HepG2 (cell line): Measurements from ENCODE around the gene P2RY2. TPM values are rescaled to one million over a fixed set of nuclear protein-coding genes. Genes with fewer than 3 reads are reported as not detected.

Experiments
- ATAC-seq: fragments of 200-7000 bp; cut with Tn5 transposase; 3 replicates; pipeline ENCODE4 v1.9.1; 2020; ENCODE audit warnings: mild to moderate bottlenecking, moderate library complexity
- BruUV-seq: library from RNA; stranded (reverse); fragments of 400-500 nt; replicated peaks from 2 replicates; lab custom pipeline; 2021; lab: Mats Ljungman, UMichigan
- CTCF ChIA-PET: fragments of 300-600 bp; formaldehyde crosslinking; extraction: SDS; loops from one replicate; lab custom pipeline; 2021; ENCODE audit warnings: low total read pairs, inconsistent platforms, low intra/inter-chr PET ratio; lab: Yijun Ruan, JAX
- POLR2A ChIA-PET: fragments of 350-600 bp; sonication (Branson Sonifier 250); formaldehyde crosslinking; loops from one replicate; lab custom pipeline; 2020; ENCODE audit warnings: antibody characterized with exemption, inconsistent platforms; lab: Yijun Ruan, JAX
- DNase-seq: peaks from one replicate; pipeline ENCODE4 v3.0.0-alpha.2; 2015; ENCODE audit warnings: low spot score
- FAIRE-seq: peaks from 3 replicates; lab custom pipeline; 2011; peaks lifted over from hg19 to GRCh38; lab: Jason Lieb, UNC
- H2AFZ ChIP-seq: one replicate; pipeline ENCODE4 v1.6.1; 2011; ENCODE audit warnings: low read length, inconsistent platforms
- H3K27ac ChIP-seq: fragments of 300-600 bp; 3 replicates; pipeline ENCODE4 v1.8.0; 2011; ENCODE audit warnings: mixed run types, mild to moderate bottlenecking, mixed read lengths, low read length, inconsistent platforms; ENCODE audit not compliant: insufficient read depth; ENCODE audit errors: extremely low read length
- H3K27me3 ChIP-seq, 2 experiments: fragments of 200-600 bp in 1 of 2; 2 replicates in 1 of 2; 3 replicates in 1 of 2; pipeline versions ENCODE4 v1.6.0 to v1.8.0; 2011; ENCODE audit warnings: low read length in 2 of 2, mild to moderate bottlenecking in 2 of 2, moderate library complexity in 2 of 2, inconsistent platforms in 1 of 2; ENCODE audit not compliant: insufficient read depth in 2 of 2, control insufficient read depth in 1 of 2
- H3K36me3 ChIP-seq, 2 experiments: fragments of 200-600 bp in 1 of 2; replicated peaks in 1 of 2; 2 replicates in 1 of 2; 3 replicates in 1 of 2; pipeline versions ENCODE4 v1.5.1 to v1.8.0; 2011; ENCODE audit warnings: low read length in 2 of 2, inconsistent platforms in 1 of 2; ENCODE audit not compliant: insufficient read depth in 2 of 2, control insufficient read depth in 1 of 2
- H3K4me1 ChIP-seq: 2 replicates; pipeline ENCODE4 v1.5.1; 2012; ENCODE audit warnings: low read length, inconsistent platforms; ENCODE audit not compliant: insufficient read depth
- H3K4me2 ChIP-seq: 2 replicates; pipeline ENCODE4 v1.6.0; 2011; ENCODE audit warnings: low read depth, low read length, inconsistent platforms
- H3K4me3 ChIP-seq, 3 experiments: fragments of 200-600 bp in 1 of 3; sonication (generic), shearing (Covaris generic) in 1 of 3; replicated peaks in 1 of 3; 2 replicates each; pipeline ENCODE4 v1.5.1; 2011 to 2016; ENCODE audit warnings: low read length in 3 of 3, inconsistent platforms in 2 of 3, low read depth in 2 of 3, mild to moderate bottlenecking in 2 of 3, control low read depth in 1 of 3, mixed read lengths in 1 of 3; ENCODE audit not compliant: insufficient read depth in 1 of 3
- H3K79me2 ChIP-seq: one replicate; pipeline ENCODE4 v1.6.1; 2011; ENCODE audit warnings: low read length, inconsistent platforms; ENCODE audit not compliant: insufficient read depth
- H3K9ac ChIP-seq: 2 replicates; pipeline ENCODE4 v1.6.0; 2011; ENCODE audit warnings: mild to moderate bottlenecking, low read depth, low read length, inconsistent platforms; ENCODE audit not compliant: insufficient read depth
- H3K9me3 ChIP-seq: 2 replicates; pipeline ENCODE4 v1.5.1; 2012; ENCODE audit warnings: mild to moderate bottlenecking, low read length
- H4K20me1 ChIP-seq: 2 replicates; pipeline ENCODE4 v1.6.0; 2011; ENCODE audit warnings: inconsistent platforms, mild to moderate bottlenecking, low read length, moderate library complexity; ENCODE audit not compliant: insufficient read depth
- CC2D1A ChIP-seq: sonication (generic); formaldehyde crosslinking; IDR thresholded peaks from 2 replicates; pipeline ENCODE4 v1.8.1; 2023; ENCODE audit warnings: mild to moderate bottlenecking, missing genetic modification reagents
- DNMT3B ChIP-seq: conservative IDR thresholded peaks from 2 replicates; pipeline ENCODE4 v1.6.1; 2016; ENCODE audit warnings: missing biosample characterization, control low read depth
- FOXJ3 ChIP-seq: sonication (generic); formaldehyde crosslinking; IDR thresholded peaks from 2 replicates; pipeline ENCODE4 v1.4.0; 2020; ENCODE audit warnings: missing genetic modification reagents, mild to moderate bottlenecking, borderline replicate concordance
- KDM3A ChIP-seq: IDR thresholded peaks from 2 replicates; pipeline ENCODE4 v1.6.1; 2018; ENCODE audit warnings: low read depth, missing compliant biosample characterization
- NR1H2 ChIP-seq: sonication (generic); formaldehyde crosslinking; IDR thresholded peaks from 2 replicates; pipeline ENCODE4 v1.8.1; 2022; ENCODE audit warnings: low read depth, missing genetic modification reagents, borderline replicate concordance
- POGK ChIP-seq: sonication (generic); formaldehyde crosslinking; conservative IDR thresholded peaks from 2 replicates; pipeline ENCODE4 v1.8.0; 2022; ENCODE audit warnings: mild to moderate bottlenecking, moderate library complexity, missing genetic modification reagents
- TBX2 ChIP-seq: sonication (generic); formaldehyde crosslinking; IDR thresholded peaks from 2 replicates; pipeline ENCODE4 v1.5.0; 2020; ENCODE audit warnings: missing genetic modification reagents, mild to moderate bottlenecking, borderline replicate concordance
- TFDP1 ChIP-seq: IDR thresholded peaks from 2 replicates; pipeline ENCODE4 v1.6.1; 2016; ENCODE audit warnings: missing compliant biosample characterization, missing genetic modification reagents, borderline replicate concordance
- ZFP91 ChIP-seq: sonication (generic); formaldehyde crosslinking; IDR thresholded peaks from 2 replicates; pipeline ENCODE4 v1.9.0; 2022; ENCODE audit warnings: missing genetic modification reagents, mild to moderate bottlenecking, borderline replicate concordance
- ZNF180 ChIP-seq: sonication (generic); formaldehyde crosslinking; IDR thresholded peaks from 2 replicates; pipeline ENCODE4 v1.4.0; 2020; ENCODE audit warnings: low read depth, missing genetic modification reagents, borderline replicate concordance
- ZNF207 ChIP-seq: fragments of 450-650 bp; IDR thresholded peaks from 2 replicates; pipeline ENCODE4 v1.6.1; 2016; ENCODE audit warnings: antibody characterized with exemption, borderline replicate concordance
- ZNF343 ChIP-seq: sonication (generic); formaldehyde crosslinking; IDR thresholded peaks from 2 replicates; pipeline ENCODE4 v1.4.0; 2020; ENCODE audit warnings: mild to moderate bottlenecking, missing genetic modification reagents
- ZNF570 ChIP-seq: sonication (generic); formaldehyde crosslinking; IDR thresholded peaks from 2 replicates; pipeline ENCODE4 v1.4.0; 2020; ENCODE audit warnings: mild to moderate bottlenecking, missing genetic modification reagents, borderline replicate concordance
- ZNF607 ChIP-seq: sonication (generic); formaldehyde crosslinking; IDR thresholded peaks from 2 replicates; pipeline ENCODE4 v1.5.1; 2020; ENCODE audit warnings: missing genetic modification reagents, mild to moderate bottlenecking, borderline replicate concordance
- WGBS: methylation state at CpG from one replicate; pipeline ENCODE4 v1.1.6; 2017; ENCODE audit warnings: low lambda C conversion rate; 5-methylcytosine and 5-hydroxymethylcytosine counted together
- in situ Hi-C: cut with HindIII; loops from 2 replicates; pipeline ENCODE4 v1.10.0; 2017; ENCODE audit warnings: low pct_unique_long_range_greater_than_20kb; ENCODE audit not compliant: extremely low pct_ligation_motif_present
- intact Hi-C: fragments of 100-400 bp; cut with micrococcal nuclease; formaldehyde crosslinking; loops from one replicate; pipeline ENCODE4 v1.10.0; 2022; ENCODE audit not compliant: unreplicated experiment
- polyA plus RNA-seq, 8 experiments: library from polyadenylated mRNA; depleted of rRNA in 3 of 8; stranded (reverse) in 7 of 8; unstranded in 1 of 8; fragments of >200 nt; fragmentation: Illumina TruSeq in 4 of 8; extraction: Trizol in 4 of 8; gene quantifications; 2 replicates each; pipeline versions ENCODE4 v1.2.1 to v1.2.3, GENCODE V29; 2011 to 2016; ENCODE audit warnings: low read depth in 4 of 8, missing spikeins in 1 of 8, mixed read lengths in 1 of 8; ENCODE audit not compliant: insufficient read depth in 1 of 8
- total RNA-seq, 5 experiments: library from RNA; depleted of rRNA; stranded (reverse); fragments of >200 nt; fragmentation: Illumina TruSeq; extraction: Trizol; gene quantifications; 2 replicates each; pipeline ENCODE4 v1.2.3, GENCODE V29; 2016; ENCODE audit warnings: low read depth in 1 of 5

P2RY2 gene
- total and polyA plus RNA-seq, 2 of the 13 experiments (the other 11 are each of a cell fraction or from before 2014, with no cell fraction given), result 0.95 to 3.1 TPM

- H3K9me3 ChIP-seq, result no peaks in the 10 kb centered on the region
- no peak overlapping the region for H3K27ac ChIP-seq
- no peaks in the 10 kb centered on the region for H3K36me3 ChIP-seq
- H2AFZ ChIP-seq, result no peak overlapping the region
- TF ChIP-seq KDM3A (CRISPR knock-in tag) (no peak), ZNF343 (CRISPR knock-in tag) (no peak), ZNF207 (no peak), DNMT3B (no peak), TBX2 (CRISPR knock-in tag) (no peak), ZFP91 (no peak), POGK (CRISPR knock-in tag) (no peak), FOXJ3 (no peak), ZNF180 (CRISPR knock-in tag) (no peak), TFDP1 (CRISPR knock-in tag) (no peak), ZNF570 (CRISPR knock-in tag) (no peak), NR1H2 (no peak), CC2D1A (CRISPR knock-in tag) (no peak), ZNF607 (CRISPR knock-in tag) (no peak)
- no peak overlapping the region for H3K9ac ChIP-seq
- ATAC-seq, result no peak
- no TSS peak for BruUV-seq
- ChIA-PET POLR2A (interaction anchor here (1.2 kb wide), 1 partner anchor 42 kb away, joined by 3 read pairs; no protein-coding TSS in a partner anchor), CTCF (no interaction called here)
- H3K4me3 ChIP-seq, result no peak overlapping the region
- peaks cover 8 to 82% of the 10 kb centered on the region in 2 experiments; a peak in 4 of 5 replicates for H3K27me3 ChIP-seq
- intact Hi-C loops, result no loop called here
- DNase-seq, result no peak
- WGBS, result 33% methylated on average over 3 of the region's 3 CpGs
- H3K4me1 ChIP-seq, result peaks cover 40% of the 10 kb centered on the region
- no peaks in the 10 kb centered on the region for H4K20me1 ChIP-seq
- H3K79me2 ChIP-seq, result no peaks in the 10 kb centered on the region
- in situ Hi-C loops, result no loop called here
- H3K4me2 ChIP-seq, result no peak overlapping the region
- no peak for FAIRE-seq
These were observed 49.2 kb downstream of the P2RY2 start for GRCh38 chr11:73267122-73267846.
